ENCODE data around the gene SRP9.

Gene SRP9

GRCh38 chr1:225767634-225768540 lies 9.7 kb upstream of the SRP9 start:
- Histone ChIP-seq H3F3A (ENCODE audit: insufficient read depth) (no peaks in the 10 kb centered on the region), H3K27ac (ENCODE audit: low read depth, low read length) (no peak overlapping the region), H3K9me2 (replicated peaks; ENCODE audit: insufficient read depth, low read length) (no peaks in the 10 kb centered on the region), H3K27me3 (ENCODE audit: low read length) (no peaks in the 10 kb centered on the region), H3K9ac (ENCODE audit: low read length) (no peak overlapping the region), H3K36me3 (ENCODE audit: low read length) (no peaks in the 10 kb centered on the region), H2AFZ (ENCODE audit: low read depth, low read length, severe bottlenecking) (no peak overlapping the region), H3K4me2 (ENCODE audit: low read depth, low read length, poor library complexity, severe bottlenecking) (no peak overlapping the region), H3K9me3 (ENCODE audit: insufficient read depth, low read length) (no peaks in the 10 kb centered on the region), H3K79me2 (ENCODE audit: insufficient read depth, low read length) (no peaks in the 10 kb centered on the region), H4K20me1 (ENCODE audit: low read depth, low read length) (no peaks in the 10 kb centered on the region), H3K4me3 (ENCODE audit: insufficient read depth, low read length, poor library complexity, severe bottlenecking) (no peak overlapping the region)
- TF ChIP-seq EZH2phosphoT487 (conservative IDR thresholded peaks at IDR 0.05; ENCODE audit: low read length) = no peak
- TF ChIP-seq, protein P1, sequence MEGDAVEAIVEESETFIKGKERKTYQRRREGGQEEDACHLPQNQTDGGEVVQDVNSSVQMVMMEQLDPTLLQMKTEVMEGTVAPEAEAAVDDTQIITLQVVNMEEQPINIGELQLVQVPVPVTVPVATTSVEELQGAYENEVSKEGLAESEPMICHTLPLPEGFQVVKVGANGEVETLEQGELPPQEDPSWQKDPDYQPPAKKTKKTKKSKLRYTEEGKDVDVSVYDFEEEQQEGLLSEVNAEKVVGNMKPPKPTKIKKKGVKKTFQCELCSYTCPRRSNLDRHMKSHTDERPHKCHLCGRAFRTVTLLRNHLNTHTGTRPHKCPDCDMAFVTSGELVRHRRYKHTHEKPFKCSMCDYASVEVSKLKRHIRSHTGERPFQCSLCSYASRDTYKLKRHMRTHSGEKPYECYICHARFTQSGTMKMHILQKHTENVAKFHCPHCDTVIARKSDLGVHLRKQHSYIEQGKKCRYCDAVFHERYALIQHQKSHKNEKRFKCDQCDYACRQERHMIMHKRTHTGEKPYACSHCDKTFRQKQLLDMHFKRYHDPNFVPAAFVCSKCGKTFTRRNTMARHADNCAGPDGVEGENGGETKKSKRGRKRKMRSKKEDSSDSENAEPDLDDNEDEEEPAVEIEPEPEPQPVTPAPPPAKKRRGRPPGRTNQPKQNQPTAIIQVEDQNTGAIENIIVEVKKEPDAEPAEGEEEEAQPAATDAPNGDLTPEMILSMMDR (IDR thresholded peaks at IDR 0.05; ENCODE audit: insufficient read depth, low read length, poor library complexity, severe bottlenecking) = no peak

GRCh38 chr1:225768662-225769426 lies 8.8 kb upstream of the SRP9 start:
- H3K9me2 ChIP-seq (replicated peaks; ENCODE audit: insufficient read depth, low read length) = no peaks in the 10 kb centered on the region
- no peak overlapping the region for H2AFZ ChIP-seq (ENCODE audit: low read depth, low read length, severe bottlenecking)
- H3K27me3 ChIP-seq (ENCODE audit: low read length) = no peaks in the 10 kb centered on the region
- H3K4me3 ChIP-seq (ENCODE audit: insufficient read depth, low read length, poor library complexity, severe bottlenecking) = no peak overlapping the region
- no peaks in the 10 kb centered on the region for H3K36me3 ChIP-seq (ENCODE audit: low read length)
- TF ChIP-seq, protein P1 (IDR thresholded peaks at IDR 0.05; ENCODE audit: insufficient read depth, low read length, poor library complexity, severe bottlenecking) = no peak
- TF ChIP-seq EZH2phosphoT487 (conservative IDR thresholded peaks at IDR 0.05; ENCODE audit: low read length) = no peak
- no peaks in the 10 kb centered on the region for H3F3A ChIP-seq (ENCODE audit: insufficient read depth)
- H3K9ac ChIP-seq (ENCODE audit: low read length) = no peak overlapping the region
- H3K79me2 ChIP-seq (ENCODE audit: insufficient read depth, low read length) = no peaks in the 10 kb centered on the region
- H4K20me1 ChIP-seq (ENCODE audit: low read depth, low read length) = no peaks in the 10 kb centered on the region
- no peaks in the 10 kb centered on the region for H3K9me3 ChIP-seq (ENCODE audit: insufficient read depth, low read length)
- H3K27ac ChIP-seq (ENCODE audit: low read depth, low read length) = no peak overlapping the region
- H3K4me2 ChIP-seq (ENCODE audit: low read depth, low read length, poor library complexity, severe bottlenecking) = no peak overlapping the region

DNA sequence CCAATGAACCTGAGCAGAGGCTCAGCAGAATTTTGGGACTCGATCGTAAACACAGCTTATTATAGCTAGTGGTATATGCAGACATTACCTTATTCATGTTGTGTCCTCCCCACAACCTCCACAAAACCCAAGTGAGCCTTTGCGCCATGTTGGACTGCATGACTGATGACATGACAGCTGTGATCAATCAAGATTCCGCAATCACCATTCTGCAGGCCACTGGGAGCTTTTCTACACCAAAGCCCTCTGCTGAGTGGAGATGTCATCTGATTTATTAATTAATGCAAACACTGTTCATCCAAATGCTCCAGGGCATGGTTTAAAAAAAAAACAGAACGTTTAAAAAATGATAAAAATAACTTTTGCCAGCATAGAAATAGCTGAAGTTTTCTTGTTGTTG lies 7.9 kb upstream of the SRP9 start:
- H3K36me3 ChIP-seq (ENCODE audit: low read length) = no peaks in the 10 kb centered on the region
- H2AFZ ChIP-seq (ENCODE audit: low read depth, low read length, severe bottlenecking) = no peak overlapping the region
- H3F3A ChIP-seq (ENCODE audit: insufficient read depth) = no peaks in the 10 kb centered on the region
- no peaks in the 10 kb centered on the region for H3K9me3 ChIP-seq (ENCODE audit: insufficient read depth, low read length)
- no peak overlapping the region for H3K4me3 ChIP-seq (ENCODE audit: insufficient read depth, low read length, poor library complexity, severe bottlenecking)
- no peak overlapping the region for H3K9ac ChIP-seq (ENCODE audit: low read length)
- H3K79me2 ChIP-seq (ENCODE audit: insufficient read depth, low read length) = no peaks in the 10 kb centered on the region
- H4K20me1 ChIP-seq (ENCODE audit: low read depth, low read length) = no peaks in the 10 kb centered on the region
- no peaks in the 10 kb centered on the region for H3K9me2 ChIP-seq (replicated peaks; ENCODE audit: insufficient read depth, low read length)
- no peak overlapping the region for H3K27ac ChIP-seq (ENCODE audit: low read depth, low read length)
- TF ChIP-seq, protein P1 (IDR thresholded peaks at IDR 0.05; ENCODE audit: insufficient read depth, low read length, poor library complexity, severe bottlenecking) = no peak
- TF ChIP-seq EZH2phosphoT487 (conservative IDR thresholded peaks at IDR 0.05; ENCODE audit: low read length) = no peak
- no peak overlapping the region for H3K4me2 ChIP-seq (ENCODE audit: low read depth, low read length, poor library complexity, severe bottlenecking)
- H3K27me3 ChIP-seq (ENCODE audit: low read length) = no peaks in the 10 kb centered on the region
